Stimulated activated CD4-positive, alpha-beta T cell treated with anti-CD3 and anti-CD28 coated beads, Interleukin-2, amount 100 ng/mL, for 24 hours (primary cell): ENCODE measurements around the gene TNK2.
"Not testable (repeated sequence)": the region's sequence is repeated elsewhere in the genome, so short reads cannot be mapped to it uniquely, and the experiment has no call there.

Experiments
- DNase-seq, 2 donors: peaks; one replicate each; pipeline ENCODE4 v3.0.0-alpha.2; 2020

TNK2 gene

GRCh38 chr3:195844671-195845218, 63.6 kb downstream of the TNK2 start:
- DNase-seq, result no peak

GRCh38 chr3:195839260-195840010, 68.9 kb downstream of the TNK2 start:
- no peak for DNase-seq

- DNase-seq, result no peak
Measured at GRCh38 chr3:195838714-195839113, 69.6 kb downstream of the TNK2 start.

GRCh38 chr3:195836476-195837135, 71.7 kb downstream of the TNK2 start:
- no peak for DNase-seq

- no peak for DNase-seq
Measured at GRCh38 chr3:195835791-195836190, 72.6 kb downstream of the TNK2 start.

GRCh38 chr3:195834675-195835583, 73.4 kb downstream of the TNK2 start:
- DNase-seq, result no peak

- no peak for DNase-seq
Measured at GRCh38 chr3:195829897-195830254, 78.5 kb downstream of the TNK2 start.

GRCh38 chr3:195828762-195829161, 79.6 kb downstream of the TNK2 start:
- no peak for DNase-seq

GRCh38 chr3:195825857-195826804, 82.2 kb downstream of the TNK2 start:
- no peak for DNase-seq

GRCh38 chr3:195825191-195825588, 83.2 kb downstream of the TNK2 start:
- no peak for DNase-seq

- DNase-seq, result not testable (repeated sequence)
Measured at GRCh38 chr3:195824425-195825190, 83.7 kb downstream of the TNK2 start.

GRCh38 chr3:195823999-195824398, 84.4 kb downstream of the TNK2 start:
- DNase-seq, result no peak

- DNase-seq, result no peak
Measured at GRCh38 chr3:195823280-195823679, 85.1 kb downstream of the TNK2 start.

GRCh38 chr3:195822131-195822696, 86.1 kb downstream of the TNK2 start:
- no peak for DNase-seq

- DNase-seq, result no peak
Measured at GRCh38 chr3:195821403-195822130, 86.8 kb downstream of the TNK2 start.

- no peak for DNase-seq
Measured at GRCh38 chr3:195820901-195821300, 87.5 kb downstream of the TNK2 start.

- no peak for DNase-seq
Measured at GRCh38 chr3:195820186-195820585, 88.2 kb downstream of the TNK2 start.

- no peak for DNase-seq
Measured at GRCh38 chr3:195818301-195818700, 90.0 kb downstream of the TNK2 start.

- no peak for DNase-seq
Measured at GRCh38 chr3:195817578-195818135, 90.7 kb downstream of the TNK2 start.
